HUDEP-2 (cell line): ENCODE results near the gene ZNRF1.

ENCODE experiments used
- DNase-seq, 76 experiments: peaks; one replicate each; lab custom pipeline; 2025; ENCODE audit not compliant: unreplicated experiment in 76 of 76; lab: John Stamatoyannopoulos, UW

Gene ZNRF1

DNA sequence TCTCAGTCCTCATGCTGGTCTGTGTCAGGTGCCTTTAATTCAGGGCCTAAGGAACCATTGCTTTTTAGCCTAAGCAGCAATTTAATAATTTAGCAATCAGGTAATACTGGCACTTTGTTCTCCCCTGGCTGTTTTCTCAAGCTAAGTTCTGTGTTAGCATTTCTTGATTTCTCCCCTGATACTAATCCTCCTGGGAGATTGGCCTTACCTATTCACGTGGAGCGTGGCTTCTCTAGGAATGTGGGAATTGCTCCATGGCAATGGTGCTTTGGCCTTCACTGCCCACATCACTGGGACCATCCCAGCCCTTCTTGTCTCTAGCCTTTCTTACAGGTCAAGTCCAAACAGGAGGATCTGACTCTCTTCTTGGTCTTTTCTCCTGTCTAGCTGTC is 55.7 kb downstream of the ZNRF1 start:
- DNase-seq = no peak

DNA sequence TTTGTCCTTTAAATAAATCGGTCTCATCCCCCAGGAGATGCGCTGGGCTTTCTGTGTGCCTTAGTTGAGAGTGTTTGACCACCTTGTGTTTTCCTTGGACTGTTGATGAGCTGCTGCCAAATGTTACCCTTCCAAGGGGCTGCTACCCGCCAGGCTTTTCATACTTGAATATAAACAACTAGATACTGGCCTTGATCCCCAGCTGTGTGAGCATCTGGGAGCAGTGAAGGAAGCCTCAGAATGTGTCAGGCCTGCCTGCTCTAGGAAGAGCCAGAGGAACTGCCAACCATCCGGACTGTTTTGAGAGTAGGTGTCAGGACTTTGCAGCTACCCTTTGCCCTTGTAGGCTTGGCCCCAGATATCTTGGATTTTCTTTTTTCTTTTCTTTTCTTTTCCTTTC is 60.0 kb downstream of the ZNRF1 start:
- no peak for DNase-seq

GRCh38 chr16:75059411-75059810 is 60.6 kb downstream of the ZNRF1 start:
- no peak for DNase-seq

GRCh38 chr16:75060723-75061122 is 61.9 kb downstream of the ZNRF1 start:
- no peak for DNase-seq

GRCh38 chr16:75061669-75062068 is 62.8 kb downstream of the ZNRF1 start:
- DNase-seq = no peak

DNA sequence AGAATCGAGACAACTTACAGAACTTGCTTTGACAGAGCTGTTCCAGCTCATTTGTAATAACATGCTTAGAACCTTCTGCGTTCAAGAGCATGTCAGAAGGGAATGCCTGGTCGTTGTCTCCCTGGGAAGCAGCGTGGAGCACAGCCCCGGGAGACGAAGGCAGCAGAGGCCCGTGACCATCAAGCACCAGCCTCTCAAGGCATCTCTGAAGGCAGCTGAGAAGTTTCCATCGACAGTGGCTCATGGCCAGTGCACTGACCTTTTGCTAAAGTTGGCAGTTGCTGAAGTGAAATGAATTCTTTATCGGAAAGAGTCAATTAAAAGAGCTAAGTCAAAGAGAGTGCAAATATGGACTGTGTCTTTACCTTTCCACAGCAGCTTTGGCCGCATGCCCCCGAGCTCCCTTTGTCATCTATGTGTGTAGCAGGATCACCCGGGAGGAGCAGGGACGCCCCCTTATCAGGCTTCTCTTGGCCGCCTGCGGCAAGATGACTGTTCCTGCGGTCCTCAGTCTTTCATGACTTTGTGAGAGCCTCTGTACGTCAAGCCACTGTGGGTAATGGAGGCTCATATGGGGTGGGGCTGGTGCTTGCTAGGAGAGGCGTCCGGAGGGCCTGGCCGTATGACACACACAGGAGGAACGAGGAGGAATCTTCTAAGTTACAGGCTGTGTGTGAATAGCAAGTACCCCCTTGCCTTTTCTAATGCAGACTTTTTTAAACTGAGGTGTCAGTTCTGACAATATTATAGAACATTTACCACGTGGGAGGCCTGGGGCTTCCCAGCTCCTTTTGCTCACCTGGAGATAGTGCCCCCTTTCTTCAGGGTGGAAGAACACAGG is 63.5 kb downstream of the ZNRF1 start:
- DNase-seq = peak in 66 of 76 experiments; percentile 20 to 84 (median 58)

- DNase-seq = no peak
These were observed 64.1 kb downstream of the ZNRF1 start for GRCh38 chr16:75062976-75063346.

- peak in 3 of 76 experiments; percentile 14 to 23 (median 17) for DNase-seq
These were observed 64.8 kb downstream of the ZNRF1 start for GRCh38 chr16:75063549-75064088.

- DNase-seq = peak in 56 of 76 experiments; percentile 12 to 80 (median 52)
These were observed 65.8 kb downstream of the ZNRF1 start for GRCh38 chr16:75064403-75065148.

GRCh38 chr16:75065149-75065505 is 66.3 kb downstream of the ZNRF1 start:
- DNase-seq = peak in 69 of 76 experiments; percentile 19 to 79 (median 54)

GRCh38 chr16:75065521-75066149 is 66.8 kb downstream of the ZNRF1 start:
- peak in 2 of 76 experiments; percentile 42 to 55 for DNase-seq

- no peak for DNase-seq
These were observed 68.1 kb downstream of the ZNRF1 start for GRCh38 chr16:75066861-75067447.

GRCh38 chr16:75068085-75069031 is 69.5 kb downstream of the ZNRF1 start:
- no peak for DNase-seq

DNA sequence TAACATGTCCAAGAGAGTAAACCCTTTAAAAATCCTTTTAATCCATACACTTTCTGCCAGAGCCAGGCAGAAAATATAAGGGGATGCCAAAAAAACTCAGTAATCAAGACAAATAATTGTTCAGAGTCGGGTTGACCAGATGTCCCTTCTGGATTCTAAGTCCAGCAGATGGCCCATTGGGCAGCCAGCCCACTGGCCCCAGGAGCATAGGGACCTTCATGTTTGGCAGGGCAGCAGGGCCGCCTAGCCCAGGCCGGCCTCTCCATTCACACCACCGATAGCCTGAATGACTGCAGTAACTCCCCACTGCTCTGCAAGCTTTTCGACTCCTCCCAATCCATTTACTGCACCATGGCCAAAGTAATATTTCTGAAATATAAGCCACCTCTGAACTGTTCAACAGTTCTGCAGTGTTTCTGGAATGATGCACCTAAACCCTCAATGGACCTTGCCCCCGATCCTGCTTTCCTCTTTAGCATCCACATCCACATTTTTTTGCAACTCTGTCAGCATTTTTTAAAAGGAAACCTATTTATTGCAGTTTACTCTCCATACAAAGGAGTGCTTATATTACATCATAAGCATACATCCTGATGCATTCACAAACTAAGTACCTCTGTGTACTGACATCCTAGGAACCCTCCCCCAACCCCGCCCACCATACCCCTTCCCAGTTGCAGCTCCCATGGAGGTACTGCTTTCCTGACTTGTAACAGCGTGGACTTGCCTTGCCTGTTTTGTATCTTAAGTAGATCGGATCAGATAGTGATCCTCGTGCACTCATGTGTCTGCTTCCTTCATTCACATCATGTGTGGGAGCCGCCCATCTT is 71.4 kb downstream of the ZNRF1 start:
- DNase-seq = peak in 24 of 76 experiments; percentile 12 to 50 (median 26)

- no peak for DNase-seq
These were observed 72.8 kb downstream of the ZNRF1 start for GRCh38 chr16:75071621-75072020.

DNA sequence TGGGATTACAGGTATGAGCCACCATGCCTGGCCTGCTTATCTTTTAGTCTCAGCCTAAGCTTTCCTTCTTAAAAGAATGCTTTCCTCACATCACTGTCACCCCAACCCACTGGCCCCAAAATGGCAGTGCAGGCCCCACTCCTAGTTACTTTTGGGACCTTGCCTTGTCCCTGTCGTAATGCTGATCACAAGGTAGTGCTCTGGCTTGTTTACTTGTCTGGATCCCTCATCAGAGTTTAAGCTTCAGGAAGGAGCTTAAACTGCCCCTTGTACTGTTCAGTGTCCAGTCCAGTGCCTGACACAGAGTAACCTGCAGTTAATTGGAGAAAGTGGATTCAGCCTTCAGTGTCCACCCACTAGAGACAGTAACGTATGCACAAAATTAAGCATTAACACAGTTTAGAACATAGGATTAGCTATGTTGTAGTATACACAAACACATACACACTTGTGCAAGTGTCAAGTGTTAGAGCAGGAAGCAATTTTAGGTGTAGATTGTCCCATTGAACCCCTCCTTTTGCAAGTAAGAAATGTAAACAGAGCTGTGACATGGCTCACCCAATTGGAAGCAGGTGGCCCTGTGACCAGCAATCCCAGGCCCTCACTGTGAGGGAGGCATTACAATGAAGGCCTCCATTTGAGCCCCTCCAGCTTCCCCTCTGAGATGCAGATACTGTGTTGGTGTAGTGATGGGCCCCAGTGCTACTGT is 73.6 kb downstream of the ZNRF1 start:
- no peak for DNase-seq

DNA sequence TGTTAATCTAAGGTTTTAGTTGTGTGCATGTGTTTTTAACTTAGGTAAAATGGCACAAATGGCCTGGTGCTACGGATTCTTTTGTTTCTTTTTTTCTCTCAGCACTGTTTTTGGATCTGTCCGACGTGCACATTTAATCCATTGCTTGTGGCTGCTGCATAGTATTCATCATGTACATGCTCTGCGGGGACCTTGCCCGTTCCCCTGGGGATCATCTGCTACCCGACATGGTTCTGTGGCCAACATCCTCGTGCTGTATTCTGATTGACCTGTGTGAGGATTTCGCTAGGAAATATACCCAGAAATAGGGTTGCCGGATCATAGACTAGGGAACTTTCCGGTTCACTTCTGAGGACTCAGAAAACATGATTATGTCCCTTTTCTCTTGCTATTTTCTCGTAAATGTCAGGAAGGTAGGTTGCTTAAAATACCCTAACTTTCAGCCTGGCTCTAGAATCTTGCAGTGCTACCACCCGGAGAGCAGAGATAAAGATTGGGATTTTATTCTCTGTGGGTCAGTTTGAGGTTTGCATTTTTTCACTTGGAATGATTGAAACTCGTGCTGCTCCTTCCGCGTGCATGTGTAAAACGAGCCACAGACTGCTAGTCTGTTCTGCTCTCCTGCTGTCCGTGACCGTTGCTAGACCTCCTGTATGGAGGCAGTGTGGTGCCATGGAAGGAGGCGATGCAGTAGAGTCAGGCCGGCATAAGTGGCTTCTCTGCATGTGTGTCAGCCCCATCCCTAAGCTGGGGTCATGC is 74.9 kb downstream of the ZNRF1 start:
- DNase-seq = peak in 4 of 76 experiments; percentile 16 to 24 (median 16)
